Activated T-cell treated with anti-CD3 and anti-CD28 coated beads, Interleukin-2, amount 50 U/mL, for 72 hours (primary cell): ENCODE data around the gene MATCAP1. TPM values are rescaled to one million over a fixed set of nuclear protein-coding genes. Genes with fewer than 3 reads are reported as not detected.

Experiments used
- ATAC-seq, 2 donors: fragments of 150-1000 bp; cut with Tn5 transposase; replicated peaks in 1 of 2; 2 replicates each; pipeline ENCODE4 v1.10.0; 2021; ENCODE audit warnings: moderate library complexity in 2 of 2, mild to moderate bottlenecking in 1 of 2
- DNase-seq, 2 donors: peaks; one replicate each; pipeline ENCODE4 v3.0.0; 2021 to 2022; ENCODE audit warnings: mixed read lengths in 1 of 2
- H3K27ac Mint-ChIP-seq: one replicate; pipeline ENCODE4 v1.8.0; 2022; ENCODE audit warnings: mild to moderate bottlenecking, moderate library complexity, mixed read lengths
- H3K27me3 Mint-ChIP-seq: one replicate; pipeline ENCODE4 v1.8.0; 2022; ENCODE audit warnings: low read depth, mixed read lengths
- H3K36me3 Mint-ChIP-seq, 2 donors: one replicate each; pipeline ENCODE4 v1.8.0; 2022; ENCODE audit warnings: mixed read lengths in 2 of 2, mild to moderate bottlenecking in 1 of 2; ENCODE audit not compliant: insufficient read depth in 2 of 2
- H3K4me1 Mint-ChIP-seq: one replicate; pipeline ENCODE4 v1.8.0; 2022; ENCODE audit warnings: low read depth, mixed read lengths
- H3K4me3 Mint-ChIP-seq, 2 donors: one replicate each; pipeline ENCODE4 v1.8.0; 2022; ENCODE audit warnings: mild to moderate bottlenecking in 2 of 2, mixed read lengths in 2 of 2, moderate library complexity in 2 of 2
- H3K9me3 Mint-ChIP-seq, 2 donors: one replicate each; pipeline ENCODE4 v1.8.0; 2022; ENCODE audit warnings: mixed read lengths in 2 of 2
- total RNA-seq, 2 donors: library from RNA; stranded (reverse); gene quantifications; one replicate each; pipeline ENCODE4 v1.2.3, GENCODE V29; 2022

The MATCAP1 gene
- total RNA-seq, 2 donors from 2014 or later = 31.9 to 34.3 TPM

GRCh38 chr16:67170168-67170948 is 13.4 kb downstream of the MATCAP1 start, which contains the start of gene NOL3:
Gene NOL3, plus strand, starts transcription at chr16:67170538.
- Mint-ChIP-seq H3K9me3 (no peaks in the 10 kb centered on the region), H3K4me1 (peaks cover 53% of the 10 kb centered on the region), H3K27ac (peak within 1 kb of the TSS; percentile 19), H3K36me3 (no peaks in the 10 kb centered on the region), H3K4me3 (peak within 1 kb of the TSS; percentile 88 to 92), H3K27me3 (peaks cover 83% of the 10 kb centered on the region)
- peak; percentile 20 to 45 for ATAC-seq
- peak; percentile 57 to 70 for DNase-seq

DNA sequence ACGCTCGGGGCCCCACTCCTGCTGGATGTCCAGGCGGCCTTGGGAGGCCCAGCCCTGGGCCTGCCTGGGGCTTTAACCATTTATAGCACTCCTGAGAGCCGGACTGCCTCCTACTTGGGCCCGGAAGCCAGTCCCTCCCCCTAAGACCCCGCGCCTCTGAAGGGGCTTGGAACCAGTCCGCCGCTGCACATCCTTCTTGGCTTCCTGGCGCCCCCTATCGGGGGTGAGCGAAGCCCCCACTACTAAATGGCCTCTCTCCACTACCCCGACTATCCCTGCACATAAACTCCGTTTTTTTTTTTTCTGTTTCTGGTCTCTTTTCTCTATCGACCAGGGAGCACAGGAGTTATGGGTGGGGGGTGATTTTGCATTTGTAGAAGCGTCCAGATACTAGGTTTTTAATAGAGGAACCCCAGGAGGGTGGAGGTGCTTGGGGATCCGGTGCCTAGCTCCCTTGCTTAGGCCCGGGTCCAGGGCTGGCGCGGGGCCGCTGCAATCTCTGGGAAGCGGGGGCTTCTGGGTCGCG is 14.1 kb downstream of the MATCAP1 start:
- ATAC-seq = peak; percentile 8 to 12
- H3K4me1 Mint-ChIP-seq = peaks cover 58% of the 10 kb centered on the region
- H3K27ac Mint-ChIP-seq = peak overlapping the region; percentile 19
- H3K9me3 Mint-ChIP-seq = no peaks in the 10 kb centered on the region
- peak overlapping the region; percentile 88 to 92 for H3K4me3 Mint-ChIP-seq
- H3K27me3 Mint-ChIP-seq = peaks cover 85% of the 10 kb centered on the region
- peak; percentile 63 to 69 for DNase-seq
- H3K36me3 Mint-ChIP-seq = no peaks in the 10 kb centered on the region

GRCh38 chr16:67169011-67169451 is 14.7 kb downstream of the MATCAP1 start:
- ATAC-seq (no peak), DNase-seq (no peak)
- Mint-ChIP-seq H3K36me3 (no peaks in the 10 kb centered on the region), H3K27ac (no peak overlapping the region), H3K4me3 (peak overlapping the region; percentile 88 to 92), H3K4me1 (peaks cover 58% of the 10 kb centered on the region), H3K27me3 (peaks cover 85% of the 10 kb centered on the region), H3K9me3 (no peaks in the 10 kb centered on the region)

- no peak for DNase-seq
- Mint-ChIP-seq H3K27me3 (peaks cover 73% of the 10 kb centered on the region), H3K4me1 (peaks cover 47% of the 10 kb centered on the region)
Observed at GRCh38 chr16:67167588-67167987, 16.2 kb downstream of the MATCAP1 start.

GRCh38 chr16:67166598-67167168 is 17.1 kb downstream of the MATCAP1 start:
- no peak for DNase-seq
- no peak for ATAC-seq
- no peaks in the 10 kb centered on the region for H3K9me3 Mint-ChIP-seq
- peaks cover 0 to 3% of the 10 kb centered on the region in 2 donors for H3K36me3 Mint-ChIP-seq
- H3K4me3 Mint-ChIP-seq = peak overlapping the region in 1 of 2 donors; percentile 57
- peaks cover 68% of the 10 kb centered on the region for H3K27me3 Mint-ChIP-seq
- H3K4me1 Mint-ChIP-seq = peaks cover 52% of the 10 kb centered on the region
- H3K27ac Mint-ChIP-seq = no peak overlapping the region

More at GRCh38 chr16:67167588-67167987, 16.2 kb downstream of the MATCAP1 start:
- H3K9me3 Mint-ChIP-seq = no peaks in the 10 kb centered on the region
- H3K27ac Mint-ChIP-seq = no peak overlapping the region
- no peak for ATAC-seq
- no peaks in the 10 kb centered on the region for H3K36me3 Mint-ChIP-seq
- H3K4me3 Mint-ChIP-seq = no peak overlapping the region

- ATAC-seq (no peak), DNase-seq (no peak)
- peak overlapping the region in 1 of 2 donors; percentile 57 for H3K4me3 Mint-ChIP-seq
- H3K9me3 Mint-ChIP-seq = no peaks in the 10 kb centered on the region
- H3K27me3 Mint-ChIP-seq = peaks cover 62% of the 10 kb centered on the region
- H3K27ac Mint-ChIP-seq = no peak overlapping the region
- H3K36me3 Mint-ChIP-seq = peaks cover 0 to 3% of the 10 kb centered on the region in 2 donors
- peaks cover 51% of the 10 kb centered on the region for H3K4me1 Mint-ChIP-seq
Observed at GRCh38 chr16:67166110-67166547, 17.6 kb downstream of the MATCAP1 start.

- DNase-seq (peak in 1 of 2 donors; percentile 27), ATAC-seq (no peak)
- H3K27ac Mint-ChIP-seq = no peak overlapping the region
- H3K27me3 Mint-ChIP-seq = peaks cover 57% of the 10 kb centered on the region
- peaks cover 0 to 6% of the 10 kb centered on the region in 2 donors for H3K36me3 Mint-ChIP-seq
- H3K4me1 Mint-ChIP-seq = peaks cover 53% of the 10 kb centered on the region
- peak overlapping the region; percentile 60 to 74 for H3K4me3 Mint-ChIP-seq
- no peaks in the 10 kb centered on the region for H3K9me3 Mint-ChIP-seq
Observed at GRCh38 chr16:67165121-67166078, 18.4 kb downstream of the MATCAP1 start.

DNA sequence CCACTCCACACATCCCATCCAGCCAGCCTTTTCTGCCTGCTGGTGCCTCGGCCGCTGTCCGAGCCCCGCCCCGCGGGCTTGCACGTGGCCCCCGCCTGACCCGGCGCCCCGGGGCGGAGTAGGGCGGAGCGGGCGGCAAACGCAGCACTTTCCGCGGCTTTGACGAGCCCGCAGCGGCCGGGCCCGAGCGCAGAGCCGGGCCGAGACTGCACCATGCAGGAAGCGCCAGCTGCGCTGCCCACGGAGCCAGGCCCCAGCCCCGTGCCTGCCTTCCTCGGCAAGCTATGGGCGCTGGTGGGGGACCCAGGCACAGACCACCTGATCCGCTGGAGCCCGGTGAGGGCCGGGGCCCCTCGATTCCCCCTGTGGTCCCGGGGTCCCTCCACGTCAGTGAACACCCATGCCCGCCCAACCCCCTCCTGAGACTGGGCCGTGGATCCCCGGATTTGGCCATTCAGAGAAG is 19.1 kb downstream of the MATCAP1 start, which contains the start of gene HSF4:
Gene HSF4 (plus strand): TSS at position 147 of the 463 bp plus-strand sequence. CDS start 67 bp downstream, at position 214.
- DNase-seq = peak in 1 of 2 donors; percentile 38

GRCh38 chr16:67163999-67164558 is 19.7 kb downstream of the MATCAP1 start:
- peaks cover 46% of the 10 kb centered on the region for H3K27me3 Mint-ChIP-seq
- ATAC-seq = no peak
- peaks cover 46% of the 10 kb centered on the region for H3K4me1 Mint-ChIP-seq
- peak in 1 of 2 donors; percentile 15 for DNase-seq
- no peak overlapping the region for H3K27ac Mint-ChIP-seq
- H3K36me3 Mint-ChIP-seq = peaks cover 0 to 6% of the 10 kb centered on the region in 2 donors
- no peaks in the 10 kb centered on the region for H3K9me3 Mint-ChIP-seq
- peak overlapping the region; percentile 62 to 75 for H3K4me3 Mint-ChIP-seq

More for the DNA sequence above, 19.1 kb downstream of the MATCAP1 start, which contains the start of gene HSF4:
- Mint-ChIP-seq H3K4me1 (peaks cover 48% of the 10 kb centered on the region), H3K9me3 (no peaks in the 10 kb centered on the region), H3K27ac (no peak within 1 kb of the TSS), H3K27me3 (peaks cover 51% of the 10 kb centered on the region), H3K4me3 (peak within 1 kb of the TSS; percentile 74 to 75), H3K36me3 (peaks cover 0 to 6% of the 10 kb centered on the region in 2 donors)
- ATAC-seq = no peak

DNA sequence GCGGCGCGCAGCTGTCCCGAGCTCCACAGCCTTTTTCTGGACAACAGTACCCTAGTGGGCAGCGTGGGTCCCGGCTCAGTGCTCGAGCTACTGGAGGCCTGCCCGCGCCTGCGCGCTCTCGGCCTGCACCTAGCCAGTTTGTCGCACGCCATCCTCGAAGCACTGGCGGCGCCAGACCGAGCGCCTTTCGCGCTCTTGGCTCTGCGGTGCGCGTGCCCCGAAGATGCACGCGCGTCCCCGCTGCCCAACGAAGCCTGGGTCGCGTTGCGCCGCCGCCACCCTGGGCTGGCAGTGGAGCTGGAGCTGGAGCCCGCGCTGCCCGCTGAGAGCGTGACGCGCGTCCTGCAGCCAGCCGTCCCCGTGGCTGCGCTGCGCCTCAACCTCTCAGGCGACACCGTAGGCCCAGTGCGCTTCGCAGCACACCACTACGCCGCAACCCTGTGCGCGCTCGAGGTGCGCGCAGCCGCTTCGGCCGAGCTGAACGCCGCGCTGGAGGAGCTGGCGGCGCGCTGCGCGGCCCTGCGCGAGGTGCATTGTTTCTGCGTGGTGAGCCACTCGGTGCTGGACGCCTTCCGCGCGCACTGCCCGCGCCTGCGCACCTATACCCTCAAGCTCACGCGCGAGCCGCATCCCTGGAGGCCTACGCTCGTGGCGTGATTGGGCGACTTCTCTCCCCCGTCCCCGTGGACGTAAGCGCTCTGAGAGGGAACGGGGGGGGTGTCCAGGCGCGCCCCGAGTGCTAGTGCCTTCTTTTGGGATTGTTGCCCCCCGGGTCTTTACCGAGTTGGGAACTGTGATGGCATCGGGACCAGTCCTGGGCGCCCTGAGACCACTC is 20.4 kb downstream of the MATCAP1 start:
- Mint-ChIP-seq H3K4me3 (peak overlapping the region; percentile 62 to 75), H3K27me3 (peaks cover 39% of the 10 kb centered on the region), H3K9me3 (no peaks in the 10 kb centered on the region), H3K4me1 (peaks cover 49% of the 10 kb centered on the region), H3K36me3 (peaks cover 0 to 6% of the 10 kb centered on the region in 2 donors), H3K27ac (no peak overlapping the region)
- peak; percentile 60 to 61 for DNase-seq
- ATAC-seq = peak; percentile 3 to 8

DNA sequence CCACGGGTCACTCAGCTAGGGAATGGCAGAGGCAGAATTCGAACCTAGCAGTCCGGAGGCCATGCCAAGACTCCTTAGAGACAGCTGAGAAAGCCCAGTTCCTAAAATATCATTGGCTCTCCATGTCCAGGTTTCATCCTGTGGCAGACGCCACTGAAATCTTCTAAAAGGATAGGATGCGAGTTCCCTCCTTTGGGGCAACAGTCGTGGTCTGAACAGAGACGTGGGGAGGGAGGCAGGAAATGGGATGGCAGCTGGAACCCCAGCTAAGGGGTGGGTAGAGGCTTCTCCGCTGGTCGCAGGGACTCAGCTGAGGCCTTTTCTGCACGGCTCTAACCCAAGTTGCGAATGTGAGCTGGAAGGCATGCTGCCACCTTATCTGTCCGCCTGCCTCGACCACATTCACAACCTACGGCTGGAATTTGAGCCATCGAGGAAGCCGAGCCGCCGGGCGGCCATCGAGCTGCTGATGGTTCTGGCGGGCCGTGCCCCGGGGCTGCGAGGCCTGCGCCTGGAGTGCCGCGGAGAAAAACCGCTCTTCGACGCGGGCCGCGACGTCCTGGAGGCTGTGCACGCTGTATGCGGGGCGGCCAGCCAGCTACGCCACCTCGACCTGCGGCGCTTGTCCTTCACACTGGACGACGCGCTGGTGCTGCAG is 21.1 kb downstream of the MATCAP1 start:
- Mint-ChIP-seq H3K27ac (no peak overlapping the region), H3K9me3 (no peaks in the 10 kb centered on the region), H3K4me3 (peak overlapping the region; percentile 62 to 75), H3K36me3 (peaks cover 0 to 6% of the 10 kb centered on the region in 2 donors), H3K4me1 (peaks cover 53% of the 10 kb centered on the region), H3K27me3 (peaks cover 31% of the 10 kb centered on the region)
- ATAC-seq (no peak), DNase-seq (no peak)
